HG03460 (cell line): ENCODE data around the gene NTRK3.

ENCODE experiments used
- ATAC-seq: cut with Tn5 transposase; IDR thresholded peaks from one replicate; pipeline ENCODE4 v1.9.1; 2021; ENCODE audit not compliant: unreplicated experiment

Gene NTRK3

DNA sequence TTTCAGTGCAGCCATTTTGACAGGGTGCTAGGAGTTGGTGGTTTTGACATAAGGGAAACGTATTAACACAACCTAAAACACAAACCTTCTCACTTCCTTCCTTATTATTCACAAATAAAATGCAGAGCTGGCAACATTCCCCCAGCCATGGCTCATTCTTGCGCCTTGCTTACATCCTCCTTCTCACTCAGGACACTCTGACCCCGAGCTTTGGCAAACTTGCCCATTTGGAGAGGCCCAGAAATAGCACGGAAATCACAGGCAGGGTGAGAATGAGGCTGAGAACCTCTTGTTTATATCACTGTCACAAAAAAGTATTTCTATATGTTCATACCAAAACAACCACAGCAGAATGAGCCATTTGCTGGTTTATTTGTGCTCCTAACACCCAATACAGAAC, 244.3 kb downstream of the NTRK3 start:
- ATAC-seq: no peak

DNA sequence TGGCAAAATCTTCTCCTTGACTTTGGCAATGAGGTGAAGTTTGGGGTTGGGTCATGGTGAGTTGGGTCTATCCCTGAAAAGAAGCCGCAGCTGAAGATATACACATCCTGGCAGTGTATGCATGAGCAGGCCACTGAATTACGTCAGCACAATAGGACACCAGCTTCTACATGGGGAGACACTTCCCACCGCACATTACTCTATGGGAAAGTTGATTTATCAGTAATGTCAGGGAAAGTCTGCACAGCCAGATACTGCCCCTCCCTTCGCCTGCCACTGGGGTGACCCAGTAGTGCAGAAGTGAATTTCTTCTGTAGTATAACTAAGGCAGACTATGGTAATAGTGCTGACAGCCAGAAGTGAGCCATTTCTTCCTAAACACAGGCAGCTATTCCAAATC, 245.0 kb downstream of the NTRK3 start:
- ATAC-seq: no peak

DNA sequence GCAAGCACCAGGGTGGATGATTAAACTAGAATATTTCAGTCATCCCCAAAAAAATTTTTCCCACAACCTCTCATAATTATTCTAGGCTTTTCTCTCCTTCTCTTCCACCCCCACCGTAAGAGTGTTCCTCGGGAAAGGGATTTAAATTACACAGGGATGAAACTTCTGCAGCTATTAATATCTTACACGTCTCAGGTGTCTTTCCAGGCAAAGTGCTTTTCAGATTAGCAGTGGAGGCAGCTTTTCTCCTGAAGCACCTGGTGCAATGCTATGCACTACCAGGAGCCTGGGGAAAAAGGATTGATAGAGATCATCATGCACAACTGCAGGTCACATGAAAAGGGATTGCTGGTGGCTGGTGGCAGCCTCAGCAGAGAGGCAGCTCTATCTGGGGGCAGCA, 250.4 kb downstream of the NTRK3 start:
- ATAC-seq: no peak

DNA sequence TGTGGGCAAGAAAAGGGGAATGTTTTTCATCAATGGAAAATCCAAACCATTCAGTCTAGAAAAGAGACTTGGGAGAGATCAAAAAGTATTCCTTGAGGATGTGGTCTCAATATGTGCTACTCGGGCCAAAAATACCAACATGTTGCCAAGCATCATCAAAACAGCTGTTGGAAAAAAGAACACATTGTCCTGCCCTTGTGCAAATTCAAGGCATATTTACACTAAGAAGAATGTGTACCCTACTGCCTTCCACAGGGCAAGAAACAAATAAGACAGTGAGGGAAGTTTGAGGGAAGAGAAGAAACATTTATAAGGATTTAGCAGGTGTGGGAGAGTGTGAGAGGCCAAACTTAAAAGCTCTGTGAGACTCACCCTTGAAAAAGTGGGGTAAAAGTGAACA, 252.1 kb downstream of the NTRK3 start:
- ATAC-seq: no peak

DNA sequence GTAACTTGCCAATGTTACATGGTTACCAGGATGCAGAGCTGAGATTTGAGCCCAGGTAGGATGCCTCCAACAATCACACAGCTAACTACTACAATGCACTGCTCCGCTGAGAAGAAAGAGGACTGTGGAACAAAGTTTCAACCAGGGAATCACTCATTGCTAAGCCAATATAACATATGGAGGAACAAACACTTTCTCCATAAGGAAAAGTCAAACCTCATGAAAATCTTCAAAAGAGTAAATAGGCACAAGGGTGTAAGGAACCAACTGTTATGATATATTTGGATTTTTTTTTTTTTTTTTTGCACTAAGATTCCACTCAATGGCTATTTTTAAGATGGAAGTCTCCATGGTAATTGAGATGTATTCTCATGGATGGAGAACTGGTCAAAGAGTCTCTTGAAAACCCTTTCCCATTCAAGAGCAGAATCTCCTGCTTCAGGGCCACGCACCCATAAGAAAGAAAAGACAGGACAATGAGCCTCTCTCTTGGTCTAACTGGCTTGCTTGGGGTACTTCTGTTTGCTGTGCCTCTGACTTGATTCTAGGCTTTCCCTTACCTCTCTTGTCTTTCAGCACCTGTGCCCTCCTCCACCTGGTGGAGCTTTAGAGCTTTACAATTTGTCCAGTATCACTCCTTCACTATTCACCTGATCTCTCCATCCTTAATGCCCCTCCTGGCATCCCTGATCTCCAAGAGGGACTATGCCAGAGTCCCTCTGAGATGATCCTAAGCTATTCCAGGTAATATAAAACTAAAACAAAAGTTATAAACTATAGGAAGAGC, 252.8 kb downstream of the NTRK3 start:
- no peak for ATAC-seq

DNA sequence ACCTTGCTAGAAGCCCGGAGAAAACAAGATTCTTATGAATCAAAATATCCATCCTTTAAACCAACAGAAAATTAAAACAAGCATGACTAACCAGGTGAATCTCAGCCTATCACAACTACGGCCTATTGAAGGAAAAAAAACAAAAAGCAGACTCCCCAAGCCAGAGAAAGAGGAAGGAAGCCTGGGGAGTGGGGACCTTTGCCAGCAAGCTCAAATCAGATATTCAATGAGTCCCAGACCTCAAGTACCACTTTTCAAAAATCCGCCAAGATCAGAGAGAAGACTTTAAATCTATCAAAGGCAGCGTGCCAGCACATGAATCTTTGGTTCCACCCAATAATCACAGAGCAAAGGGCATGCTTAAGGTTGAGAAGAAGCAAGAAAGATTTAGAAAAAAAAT, 253.8 kb downstream of the NTRK3 start:
- ATAC-seq: no peak

DNA sequence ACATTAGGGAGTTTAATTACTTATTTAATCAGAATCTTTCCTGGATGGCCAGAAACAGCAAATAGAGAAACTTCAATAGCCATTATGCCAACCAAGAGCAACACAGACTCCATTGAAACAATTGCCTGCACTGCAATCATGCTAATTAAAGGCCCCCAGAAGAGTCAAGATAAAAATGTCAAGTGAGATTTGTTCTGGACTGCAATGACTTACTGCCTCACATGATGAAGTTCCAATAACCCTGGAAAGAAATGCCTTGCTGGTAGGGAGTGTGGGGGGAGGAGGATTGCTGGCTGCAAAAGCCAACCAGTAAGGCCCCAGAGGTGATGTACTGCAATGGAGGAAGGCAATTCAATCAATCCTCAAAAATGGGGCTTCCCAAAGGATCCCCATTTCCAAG, 257.9 kb downstream of the NTRK3 start:
- ATAC-seq: no peak

DNA sequence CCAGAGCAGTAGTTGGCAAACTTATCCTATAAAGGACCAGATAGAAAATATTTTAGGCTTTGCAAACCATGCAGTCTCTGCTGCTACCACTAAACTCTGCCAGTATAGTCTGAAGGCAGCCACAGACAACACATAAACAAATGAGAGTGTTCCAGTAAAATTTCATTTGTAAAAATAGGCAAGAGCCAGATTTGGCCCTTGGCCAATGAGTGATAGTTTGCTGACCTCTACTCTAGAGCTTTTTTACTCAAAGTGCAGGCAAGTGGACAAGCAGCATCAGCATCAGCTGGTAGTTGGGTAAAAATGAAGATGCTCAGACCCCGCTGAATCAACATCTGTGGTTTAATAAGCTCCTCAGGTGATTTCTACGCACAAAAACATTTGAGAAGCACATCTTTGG, 269.8 kb downstream of the NTRK3 start:
- ATAC-seq: no peak

DNA sequence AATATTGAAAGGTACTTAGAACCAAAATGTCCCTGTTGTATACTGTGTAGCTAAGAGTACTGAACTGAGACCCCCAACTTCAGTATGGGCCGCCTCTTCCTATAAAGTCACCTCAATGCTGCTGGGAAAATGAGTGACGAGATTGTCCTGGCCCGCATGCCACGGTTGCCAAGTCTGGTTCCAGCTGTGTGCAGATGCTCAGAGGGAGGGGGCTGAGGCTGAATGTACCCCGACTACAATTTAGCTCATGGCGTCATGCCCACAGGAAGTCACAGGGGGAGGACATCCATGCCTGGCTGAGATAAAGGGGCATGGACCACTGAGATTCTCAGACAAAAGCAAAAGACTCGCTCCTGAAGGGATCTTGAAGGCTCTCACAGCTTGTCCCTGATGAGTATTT, 271.1 kb downstream of the NTRK3 start:
- ATAC-seq: no peak

DNA sequence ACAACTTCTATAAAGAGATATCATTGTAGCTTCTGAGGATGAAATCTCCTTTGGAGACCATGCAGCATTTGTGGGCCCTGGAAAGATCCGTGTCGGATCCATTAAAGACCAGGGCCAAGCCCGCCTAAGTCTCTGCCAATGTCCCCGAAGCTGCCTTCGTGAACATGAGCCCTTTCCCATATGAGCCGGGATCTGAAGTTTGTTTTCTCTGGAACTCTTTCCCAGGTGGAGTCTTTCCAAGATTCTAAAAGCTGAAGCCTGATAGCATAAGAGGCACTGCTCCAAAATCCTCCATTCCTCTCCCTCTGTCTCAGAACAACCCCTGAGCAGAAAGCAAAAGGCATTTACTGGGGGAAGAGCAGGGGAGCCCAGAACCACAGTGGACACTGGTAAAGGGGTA, 274.6 kb downstream of the NTRK3 start:
- no peak for ATAC-seq

DNA sequence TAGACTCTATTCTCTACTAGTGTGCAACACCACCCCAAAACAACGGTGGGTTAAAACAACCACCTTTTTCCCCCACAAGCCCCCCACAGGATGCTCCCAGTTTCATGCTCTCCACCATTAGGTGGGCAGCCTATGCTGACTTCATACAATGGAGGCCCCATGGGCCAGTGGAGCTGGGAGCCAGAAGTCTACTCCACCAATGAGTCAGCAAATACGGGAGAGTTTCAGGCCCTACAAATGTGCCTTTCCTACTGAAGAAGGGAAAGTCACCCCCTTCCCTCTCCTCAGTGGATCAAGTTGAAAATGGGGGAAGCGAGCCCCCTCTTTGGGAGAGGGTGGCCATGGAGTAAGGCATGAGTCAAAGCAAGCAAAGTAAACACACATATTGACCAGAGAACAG, 278.6 kb downstream of the NTRK3 start:
- ATAC-seq: no peak

DNA sequence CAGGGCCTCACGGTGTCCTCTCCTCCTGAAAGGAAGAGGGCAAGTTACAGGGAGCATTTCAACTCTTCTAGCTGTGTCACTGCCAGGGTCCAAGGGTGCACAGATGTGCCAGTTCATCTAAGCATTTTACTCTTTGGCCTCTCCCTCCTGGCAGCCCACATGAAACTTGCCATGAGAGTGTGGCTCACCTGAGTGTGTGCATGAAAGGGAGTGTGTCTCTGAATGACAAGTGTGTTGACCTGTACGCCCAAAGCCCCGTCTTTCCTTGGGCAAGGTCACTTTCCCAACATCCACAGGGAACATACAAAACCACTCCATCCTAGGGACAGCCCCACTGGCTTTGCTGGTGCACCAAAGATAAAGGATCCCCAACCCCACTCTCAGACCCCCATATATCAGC, 280.0 kb downstream of the NTRK3 start:
- no peak for ATAC-seq

DNA sequence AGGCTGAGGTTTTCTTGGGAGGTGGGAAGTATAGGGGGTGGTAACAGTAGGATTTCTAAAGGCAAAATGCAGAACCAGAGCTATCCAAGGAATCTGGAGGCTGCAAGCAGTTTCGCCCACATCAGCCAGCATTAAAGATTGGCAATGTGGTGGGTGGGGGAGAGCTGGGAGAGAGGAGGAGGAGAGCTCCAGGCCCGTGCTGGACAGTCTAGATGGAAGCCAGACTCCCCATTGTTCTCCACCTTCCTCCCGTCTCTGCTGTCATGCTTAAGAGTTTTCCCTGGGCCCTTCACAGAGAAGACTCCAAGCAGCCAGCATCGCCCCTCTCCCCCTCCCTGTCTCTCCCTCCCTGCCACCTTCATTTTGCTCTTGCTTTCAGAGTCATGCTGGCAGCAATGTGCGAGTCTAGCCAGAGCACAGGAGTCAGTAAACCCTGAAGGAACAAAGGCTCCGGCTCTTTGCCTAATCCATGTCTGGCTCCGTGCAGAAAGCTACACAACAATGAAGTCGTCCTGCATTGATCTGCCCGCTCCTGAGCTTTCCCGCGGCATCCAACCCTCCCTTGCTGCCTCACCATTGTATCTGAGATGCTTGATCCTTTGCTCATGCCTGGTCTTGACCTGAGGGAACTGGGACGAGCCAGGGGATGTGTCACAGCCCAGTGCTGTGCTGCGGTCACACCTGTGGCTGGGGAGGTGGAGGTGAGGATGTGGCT, 282.9 kb downstream of the NTRK3 start:
- no peak for ATAC-seq

DNA sequence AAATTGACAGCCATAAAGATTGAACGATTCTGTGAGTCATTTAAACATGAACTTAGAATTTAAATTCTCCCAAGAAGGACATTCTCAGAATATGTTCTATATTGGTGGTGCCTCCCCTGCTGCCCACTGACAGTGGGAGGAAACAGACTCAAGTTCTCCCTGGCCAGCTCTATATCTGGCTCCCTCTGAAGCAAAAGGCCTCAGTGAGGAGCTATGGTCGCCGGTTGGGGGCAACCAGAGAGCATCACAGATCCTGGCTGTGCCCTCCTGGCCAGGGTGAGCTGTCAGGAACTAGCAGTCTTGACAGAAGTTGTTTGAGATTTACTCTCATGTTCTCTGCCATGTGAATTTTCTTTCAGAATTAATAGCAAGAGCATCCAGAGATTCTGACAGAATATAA, 285.5 kb downstream of the NTRK3 start:
- ATAC-seq: no peak

DNA sequence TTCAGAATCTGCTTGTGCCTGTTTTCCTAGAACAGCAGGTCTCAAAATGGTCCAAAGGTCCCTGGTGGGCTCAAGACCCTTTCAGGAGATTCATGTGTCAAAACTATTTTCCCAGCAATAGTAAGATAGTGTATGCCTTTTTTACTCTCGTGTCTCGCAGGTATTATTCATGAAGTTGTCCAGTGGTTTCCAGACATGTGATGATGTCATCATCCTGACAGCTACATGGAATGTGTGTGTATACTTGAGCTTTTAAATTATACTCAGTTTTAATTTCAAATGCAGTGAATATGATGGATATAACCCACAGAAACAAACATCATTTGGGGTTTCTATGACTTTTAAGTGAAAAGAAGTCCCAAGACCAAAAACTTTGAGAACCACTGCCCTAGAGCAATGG, 288.6 kb downstream of the NTRK3 start:
- ATAC-seq: no peak

DNA sequence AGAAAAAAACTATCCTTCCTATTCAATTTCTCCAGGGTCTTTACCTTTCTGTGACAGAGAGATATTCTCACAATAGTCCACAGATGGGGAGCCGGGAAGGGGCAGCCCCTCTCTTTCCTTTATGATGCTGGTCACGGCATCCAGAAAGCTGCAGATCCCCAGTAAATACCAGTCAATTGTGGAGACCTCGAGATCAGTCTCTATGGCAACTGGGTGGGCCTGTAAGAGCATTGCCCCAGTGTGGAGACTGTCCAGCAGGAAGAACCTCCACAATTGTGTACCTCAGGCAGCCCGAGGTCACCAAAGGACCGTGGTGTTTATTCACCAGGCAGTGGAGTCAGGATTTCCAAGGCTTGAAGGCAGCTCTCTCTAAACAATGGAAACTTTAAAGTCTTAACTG, 291.2 kb downstream of the NTRK3 start:
- ATAC-seq: no peak

DNA sequence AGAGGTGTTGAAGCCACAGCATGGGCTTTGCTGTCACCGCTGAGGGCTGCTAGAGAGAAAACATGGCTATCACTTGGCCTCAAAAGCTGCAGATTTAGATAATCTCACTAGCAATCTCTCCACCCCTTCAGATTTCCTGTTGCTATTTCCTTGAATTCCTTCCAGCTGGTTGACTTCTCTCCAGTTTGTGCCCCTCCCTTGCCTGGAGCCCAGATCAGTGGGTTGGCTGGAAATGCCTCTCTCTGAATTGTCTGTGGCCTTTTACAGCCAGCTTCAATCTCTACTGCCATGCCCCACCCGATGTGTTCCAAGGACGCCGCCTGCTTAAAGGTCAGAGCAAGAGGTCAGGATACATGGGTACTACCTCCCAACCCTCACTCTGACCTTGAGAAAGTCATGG, 294.1 kb downstream of the NTRK3 start:
- no peak for ATAC-seq

DNA sequence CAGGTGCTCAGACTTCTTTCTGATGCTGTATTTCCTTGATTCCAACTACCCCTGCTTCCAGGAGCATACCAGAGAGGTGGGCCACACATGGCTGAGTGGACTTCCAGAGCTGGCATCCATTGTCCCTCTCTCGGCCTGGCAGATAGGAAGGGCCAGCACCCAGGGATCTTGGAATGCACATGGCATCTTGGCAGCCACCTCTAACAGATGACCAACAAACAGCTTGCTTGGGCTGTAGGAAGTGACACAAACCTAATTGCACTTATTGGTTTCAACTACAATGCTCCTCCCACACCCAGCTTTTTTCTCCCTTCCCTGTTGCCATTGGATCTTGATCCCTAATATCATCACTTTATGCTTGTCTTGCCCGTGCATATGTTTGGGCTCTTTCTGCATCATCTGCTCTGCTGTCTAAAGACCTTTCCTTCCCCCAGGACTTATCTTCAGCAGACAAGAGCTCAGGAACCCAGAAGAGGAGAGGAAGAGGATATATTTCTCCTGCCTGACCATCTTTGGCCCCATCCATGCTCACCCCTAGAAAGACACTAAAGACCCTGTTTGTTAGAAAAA, 294.6 kb downstream of the NTRK3 start:
- ATAC-seq: no peak

DNA sequence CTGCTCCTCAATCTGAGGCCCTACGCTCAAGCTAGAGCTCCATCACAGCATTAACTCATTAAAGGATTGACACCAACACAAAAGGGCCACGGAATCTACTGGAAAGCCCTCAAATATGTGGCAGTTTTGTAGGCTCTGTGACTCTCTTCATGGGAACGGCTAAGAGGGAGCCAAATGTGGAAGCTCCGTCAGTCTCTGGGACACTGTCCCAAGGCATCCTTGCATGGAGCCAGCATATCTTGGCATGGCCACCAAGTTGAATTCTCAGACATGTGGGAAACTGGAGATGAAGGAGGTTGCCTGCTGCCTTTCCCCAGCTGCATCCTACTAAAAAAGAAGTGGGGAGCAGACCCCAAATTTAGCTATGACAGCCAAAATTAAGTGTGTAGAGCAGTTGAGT, 296.9 kb downstream of the NTRK3 start:
- no peak for ATAC-seq

DNA sequence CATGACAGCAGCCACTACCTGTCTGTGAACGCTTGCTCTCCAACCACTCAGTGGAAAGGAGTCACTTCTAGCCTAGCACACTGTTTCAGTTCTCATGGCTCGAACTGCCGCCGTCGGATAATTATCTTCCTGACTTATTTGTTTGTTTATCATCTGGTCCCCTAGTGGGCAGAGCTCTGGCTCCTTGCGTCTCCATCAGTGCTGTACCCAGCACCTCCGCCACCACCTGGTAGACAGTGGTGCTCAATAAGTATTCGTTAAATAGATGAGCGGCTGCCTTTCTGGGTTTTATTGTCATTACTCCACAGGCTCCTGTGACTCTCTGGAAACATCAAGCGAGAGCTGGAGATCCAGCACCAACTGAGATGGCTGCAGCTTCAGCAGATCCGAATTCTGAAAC, 297.5 kb downstream of the NTRK3 start:
- ATAC-seq: no peak

DNA sequence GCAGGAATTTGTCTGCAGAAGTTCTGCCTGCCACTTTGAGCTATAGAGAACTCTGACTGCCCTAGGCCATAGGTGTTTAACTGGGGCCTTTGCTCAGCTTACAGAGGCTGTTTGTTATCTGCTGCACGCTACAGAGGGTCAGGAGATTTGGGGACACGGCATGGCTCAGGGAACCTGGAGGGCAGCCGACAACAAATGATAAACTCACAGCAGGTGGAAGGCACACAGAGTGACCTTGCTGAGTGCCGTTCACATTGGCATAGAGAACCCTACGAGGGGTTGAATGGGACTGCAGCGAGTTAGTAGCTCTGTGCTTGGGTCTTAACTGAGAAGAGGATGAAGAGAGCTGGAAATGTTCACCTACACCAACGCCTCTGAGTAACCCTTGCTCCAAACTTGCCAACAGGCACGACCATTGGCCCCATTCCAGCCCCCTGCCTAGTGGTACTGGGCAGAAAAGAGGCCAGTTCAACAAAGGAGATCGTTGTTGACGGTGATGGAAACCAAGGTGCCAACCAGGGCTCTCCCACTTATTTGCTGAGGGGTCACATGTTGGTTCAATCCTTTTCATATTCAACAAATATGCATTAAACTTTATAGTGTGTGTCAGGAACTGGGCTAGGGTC, 301.1 kb downstream of the NTRK3 start:
- no peak for ATAC-seq

DNA sequence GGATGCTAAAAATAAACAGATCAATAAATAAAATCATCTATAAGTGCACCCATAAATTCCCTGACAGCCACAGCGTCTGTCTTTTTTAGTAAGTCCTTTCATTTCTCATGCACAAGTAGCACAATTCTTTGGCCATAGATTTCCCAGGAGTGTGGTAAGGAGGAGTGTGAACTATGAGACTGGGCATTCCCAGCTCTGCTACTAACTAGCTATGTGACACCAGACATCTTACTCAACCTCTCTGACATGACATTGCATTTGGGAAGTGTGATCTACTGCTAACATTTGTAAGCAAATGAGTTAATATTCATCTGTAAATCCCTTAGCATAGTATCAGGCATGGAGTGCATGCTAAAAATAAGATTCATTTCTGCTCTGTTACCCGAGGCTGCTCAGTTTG, 301.7 kb downstream of the NTRK3 start:
- ATAC-seq: no peak
